ENCODE measurements around the gene CHKA. TPM values are rescaled to one million over a fixed set of nuclear protein-coding genes. Genes with fewer than 3 reads are reported as not detected.

Gene CHKA
- total and polyA plus RNA-seq, 2 experiments from 2014 or later, result 3.6 to 4.2 TPM

GRCh38 chr11:68043349-68044144, 77.6 kb downstream of the CHKA start:
- in situ Hi-C loops (cut with MboI), result no loop called here
- Histone ChIP-seq H3K9me3 (ENCODE audit: low read depth) (no peaks in the 10 kb centered on the region), H2AFZ (no peak overlapping the region), H3K36me3 (ENCODE audit: low read depth) (no peaks in the 10 kb centered on the region), H3F3A (ENCODE audit: insufficient read depth) (no peaks in the 10 kb centered on the region), H3K9ac (no peak overlapping the region), H3K4me2 (ENCODE audit: unreplicated experiment) (no peak overlapping the region), H3K4me3 (no peak overlapping the region), H3K9me2 (ENCODE audit: insufficient read depth) (no peaks in the 10 kb centered on the region), H3K27ac (no peak overlapping the region), H4K20me1 (ENCODE audit: insufficient read depth) (no peaks in the 10 kb centered on the region), H3K79me2 (ENCODE audit: insufficient read depth) (peaks cover 37% of the 10 kb centered on the region), H3K27me3 (replicated peaks; ENCODE audit: insufficient read depth) (no peaks in the 10 kb centered on the region), H3K4me1 (ENCODE audit: insufficient read depth) (0 out of 2 replicates have a peak, but pooled peaks cover 3% of the 10 kb centered on the region)
- DNase-seq, result peak; percentile 42
- 78 to 81% methylated on average over 27 to 32 of the region's 36 CpGs for WGBS, 2 experiments (ENCODE audit: low coverage in 1 of 2, low lambda C conversion rate in 2 of 2, missing lambda C conversion rate in 2 of 2)
- TF ChIP-seq EZH2 (IDR thresholded peaks at IDR 0.05; ENCODE audit: insufficient read depth, poor library complexity, severe bottlenecking), result no peak
- no peak for TF ChIP-seq EZH2phosphoT487 (IDR thresholded peaks at IDR 0.05; ENCODE audit: insufficient read depth, low read depth)

GRCh38 chr11:68043029-68043348, 78.2 kb downstream of the CHKA start:
- no peak overlapping the region for H3K4me3 ChIP-seq
- no peaks in the 10 kb centered on the region for H3K27me3 ChIP-seq (replicated peaks; ENCODE audit: insufficient read depth)
- peaks cover 9% of the 10 kb centered on the region; the same call in 1 of the 2 replicates for H3K4me1 ChIP-seq (ENCODE audit: insufficient read depth)
- no peaks in the 10 kb centered on the region for H3K36me3 ChIP-seq (ENCODE audit: low read depth)
- H3K27ac ChIP-seq, result no peak overlapping the region
- H3F3A ChIP-seq (ENCODE audit: insufficient read depth), result no peaks in the 10 kb centered on the region
- no peaks in the 10 kb centered on the region for H3K9me2 ChIP-seq (ENCODE audit: insufficient read depth)
- H3K79me2 ChIP-seq (ENCODE audit: insufficient read depth), result peaks cover 43% of the 10 kb centered on the region
- TF ChIP-seq EZH2phosphoT487 (IDR thresholded peaks at IDR 0.05; ENCODE audit: insufficient read depth, low read depth), result no peak
- TF ChIP-seq EZH2 (IDR thresholded peaks at IDR 0.05; ENCODE audit: insufficient read depth, poor library complexity, severe bottlenecking), result no peak
- H3K9me3 ChIP-seq (ENCODE audit: low read depth), result no peaks in the 10 kb centered on the region
- no peak overlapping the region for H3K4me2 ChIP-seq (ENCODE audit: unreplicated experiment)
- 73 to 78% methylated on average over 6 to 8 of the region's 8 CpGs for whole genome bisulfite sequencing, 2 experiments (ENCODE audit: low coverage in 1 of 2, low lambda C conversion rate in 2 of 2, missing lambda C conversion rate in 2 of 2)
- no peaks in the 10 kb centered on the region for H4K20me1 ChIP-seq (ENCODE audit: insufficient read depth)
- in situ Hi-C loops (cut with MboI), result no loop called here
- no peak for DNase-seq
- no peak overlapping the region for H2AFZ ChIP-seq
- no peak overlapping the region for H3K9ac ChIP-seq

GRCh38 chr11:68042219-68043028, 78.8 kb downstream of the CHKA start:
- H3K9me2 ChIP-seq (ENCODE audit: insufficient read depth), result no peaks in the 10 kb centered on the region
- no peaks in the 10 kb centered on the region for H3F3A ChIP-seq (ENCODE audit: insufficient read depth)
- no peaks in the 10 kb centered on the region for H4K20me1 ChIP-seq (ENCODE audit: insufficient read depth)
- no peaks in the 10 kb centered on the region for H3K36me3 ChIP-seq (ENCODE audit: low read depth)
- peaks cover 9% of the 10 kb centered on the region; the same call in 1 of the 2 replicates for H3K4me1 ChIP-seq (ENCODE audit: insufficient read depth)
- no peak overlapping the region for H3K9ac ChIP-seq
- peaks cover 49% of the 10 kb centered on the region for H3K79me2 ChIP-seq (ENCODE audit: insufficient read depth)
- no peak overlapping the region for H3K27ac ChIP-seq
- H3K4me2 ChIP-seq (ENCODE audit: unreplicated experiment), result no peak overlapping the region
- no peak for DNase-seq
- no peak overlapping the region for H2AFZ ChIP-seq
- H3K27me3 ChIP-seq (replicated peaks; ENCODE audit: insufficient read depth), result no peaks in the 10 kb centered on the region
- TF ChIP-seq EZH2phosphoT487 (IDR thresholded peaks at IDR 0.05; ENCODE audit: insufficient read depth, low read depth) (no peak), EZH2 (IDR thresholded peaks at IDR 0.05; ENCODE audit: insufficient read depth, poor library complexity, severe bottlenecking) (no peak)
- 89 to 90% methylated on average over 18 to 25 of the region's 27 CpGs for WGBS, 2 experiments (ENCODE audit: low coverage in 1 of 2, low lambda C conversion rate in 2 of 2, missing lambda C conversion rate in 2 of 2)
- no peak overlapping the region for H3K4me3 ChIP-seq
- in situ Hi-C loops (cut with MboI), result no loop called here
- H3K9me3 ChIP-seq (ENCODE audit: low read depth), result no peaks in the 10 kb centered on the region

- Histone ChIP-seq H3K79me2 (ENCODE audit: insufficient read depth) (peaks cover 51% of the 10 kb centered on the region), H4K20me1 (ENCODE audit: insufficient read depth) (no peaks in the 10 kb centered on the region), H3K9me3 (ENCODE audit: low read depth) (no peaks in the 10 kb centered on the region), H3K36me3 (ENCODE audit: low read depth) (no peaks in the 10 kb centered on the region), H3K4me3 (no peak overlapping the region), H2AFZ (no peak overlapping the region), H3K9ac (no peak overlapping the region), H3K9me2 (ENCODE audit: insufficient read depth) (no peaks in the 10 kb centered on the region), H3F3A (ENCODE audit: insufficient read depth) (no peaks in the 10 kb centered on the region), H3K4me1 (ENCODE audit: insufficient read depth) (peaks cover 9% of the 10 kb centered on the region; the same call in 1 of the 2 replicates), H3K27ac (no peak overlapping the region), H3K4me2 (ENCODE audit: unreplicated experiment) (no peak overlapping the region), H3K27me3 (replicated peaks; ENCODE audit: insufficient read depth) (no peaks in the 10 kb centered on the region)
- 85 to 86% methylated on average over 12 of the region's 12 CpGs for WGBS, 2 experiments (ENCODE audit: low coverage in 1 of 2, low lambda C conversion rate in 2 of 2, missing lambda C conversion rate in 2 of 2)
- no peak for DNase-seq
- in situ Hi-C loops (cut with MboI), result no loop called here
- no peak for TF ChIP-seq EZH2phosphoT487 (IDR thresholded peaks at IDR 0.05; ENCODE audit: insufficient read depth, low read depth)
- no peak for TF ChIP-seq EZH2 (IDR thresholded peaks at IDR 0.05; ENCODE audit: insufficient read depth, poor library complexity, severe bottlenecking)
Measured at GRCh38 chr11:68041617-68042218, 79.5 kb downstream of the CHKA start.
